ENCODE measurements around the gene MAST4.

DNA sequence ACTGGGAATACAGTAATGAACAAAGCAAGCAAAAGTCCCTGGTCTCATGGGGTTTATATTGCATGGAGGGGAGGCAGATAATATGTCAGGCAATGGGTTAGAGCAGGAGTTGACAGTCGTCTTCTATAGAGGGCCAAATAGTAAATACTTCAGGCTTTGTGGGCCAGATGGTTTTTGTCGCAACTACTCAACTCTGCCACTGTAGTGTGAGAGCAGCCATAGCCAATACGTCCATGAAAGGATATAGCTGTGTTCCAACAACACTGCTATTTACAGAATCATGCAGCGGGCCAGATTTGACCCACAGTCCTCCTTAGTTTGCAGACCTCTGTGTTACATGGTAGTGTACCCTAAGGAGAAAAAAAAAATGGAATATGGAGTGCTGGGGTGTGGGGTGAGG, 25.5 kb downstream of the MAST4 start:
- TF ChIP-seq CTCF (IDR thresholded peaks at IDR 0.05; ENCODE audit: low read depth, low read length): no peak
- no peak for TF ChIP-seq EZH2phosphoT487 (IDR thresholded peaks at IDR 0.05; ENCODE audit: low read depth)

Data from OCI-LY3 (cell line).